Endothelial cell of umbilical vein (primary cell): ENCODE data around the gene PLPP7. TPM values are rescaled to one million over a fixed set of nuclear protein-coding genes. Genes with fewer than 3 reads are reported as not detected.

ENCODE experiments used
- BruUV-seq: library from RNA; stranded (reverse); fragments of 400-500 nt; replicated peaks from 2 replicates; lab custom pipeline; 2021; lab: Mats Ljungman, UMichigan
- CTCF ChIA-PET: fragments of 300-600, 350-600 bp; sonication (Branson Sonifier 250); formaldehyde crosslinking; loops from one replicate; lab custom pipeline; 2021; ENCODE audit warnings: antibody characterized with exemption, inconsistent platforms; lab: Charles Lee
- POLR2A ChIA-PET: fragments of 300-600, 350-600 bp; sonication (Branson Sonifier 250); formaldehyde crosslinking; loops from one replicate; lab custom pipeline; 2021; ENCODE audit warnings: antibody characterized with exemption, inconsistent platforms; lab: Charles Lee
- DNase-seq: peaks from one replicate; pipeline ENCODE4 v3.0.0-alpha.2; 2011; ENCODE audit warnings: low read depth, low spot score
- FAIRE-seq: peaks from 2 replicates; lab custom pipeline; 2011; peaks lifted over from hg19 to GRCh38; lab: Jason Lieb, UNC
- H2AFZ ChIP-seq: 2 replicates; pipeline ENCODE4 v1.6.0; 2012; ENCODE audit warnings: low read depth, low read length, control low read depth, inconsistent platforms
- H3K27ac ChIP-seq: 2 replicates; pipeline ENCODE4 v1.5.1; 2011; ENCODE audit warnings: low read depth, mild to moderate bottlenecking, control low read depth, low read length, moderate library complexity; ENCODE audit not compliant: insufficient read depth
- H3K27me3 ChIP-seq, 2 experiments: 2 replicates each; pipeline versions ENCODE4 v1.6.0 to v1.6.1; 2011; ENCODE audit warnings: low read length in 2 of 2, mixed read lengths in 1 of 2; ENCODE audit not compliant: control insufficient read depth in 2 of 2, insufficient read depth in 2 of 2
- H3K36me3 ChIP-seq, 2 experiments: 2 replicates in 1 of 2; 3 replicates in 1 of 2; pipeline ENCODE4 v1.5.1; 2011; ENCODE audit warnings: low read length in 2 of 2, mild to moderate bottlenecking in 1 of 2, moderate library complexity in 1 of 2; ENCODE audit not compliant: control insufficient read depth in 2 of 2, insufficient read depth in 2 of 2; ENCODE audit errors: extremely low read depth in 1 of 2
- H3K4me1 ChIP-seq: 3 replicates; pipeline ENCODE4 v1.5.1; 2011; ENCODE audit warnings: mild to moderate bottlenecking, low read length; ENCODE audit not compliant: control insufficient read depth, insufficient read depth; ENCODE audit errors: extremely low read depth
- H3K4me2 ChIP-seq: 2 replicates; pipeline ENCODE4 v1.6.1; 2011; ENCODE audit warnings: low read length, control low read depth, mixed read lengths; ENCODE audit not compliant: insufficient read depth
- H3K4me3 ChIP-seq, 3 experiments: fragments of 200-600 bp in 1 of 3; sonication (generic), shearing (Covaris generic) in 1 of 3; replicated peaks in 1 of 3; 2 replicates each; pipeline ENCODE4 v1.5.1; 2011 to 2016; ENCODE audit warnings: control low read depth in 3 of 3, low read length in 3 of 3, mild to moderate bottlenecking in 2 of 3, inconsistent platforms in 1 of 3, low read depth in 1 of 3, moderate library complexity in 1 of 3; ENCODE audit not compliant: insufficient read depth in 1 of 3
- H3K79me2 ChIP-seq: 2 replicates; pipeline ENCODE4 v1.6.0; 2012; ENCODE audit warnings: low read length, inconsistent platforms; ENCODE audit not compliant: control insufficient read depth, insufficient read depth
- H3K9ac ChIP-seq: replicated peaks from 2 replicates; pipeline ENCODE3; 2011; ENCODE audit warnings: low read length, control low read depth; ENCODE audit not compliant: insufficient read depth; ENCODE audit errors: extremely low read depth
- H3K9me1 ChIP-seq: replicated peaks from 3 replicates; pipeline ENCODE4 v1.6.0; 2011; ENCODE audit warnings: mild to moderate bottlenecking, low read length; ENCODE audit not compliant: control insufficient read depth, insufficient read depth; ENCODE audit errors: extremely low read depth
- H3K9me3 ChIP-seq: replicated peaks from 2 replicates; pipeline ENCODE4 v1.5.1; 2012; ENCODE audit warnings: low read length, inconsistent platforms; ENCODE audit not compliant: control insufficient read depth, insufficient read depth
- H4K20me1 ChIP-seq: replicated peaks from 2 replicates; pipeline ENCODE3; 2011; ENCODE audit warnings: mild to moderate bottlenecking, low read length; ENCODE audit not compliant: control insufficient read depth, insufficient read depth; ENCODE audit errors: extremely low read depth
- EZH2 ChIP-seq: IDR thresholded peaks from 2 replicates; pipeline ENCODE4 v1.6.1; 2012; ENCODE audit warnings: borderline replicate concordance, low read depth, mild to moderate bottlenecking, moderate library complexity, low read length, inconsistent platforms; ENCODE audit not compliant: severe bottlenecking
- FOS ChIP-seq: IDR thresholded peaks from 2 replicates; pipeline ENCODE4 v1.6.1; 2011; ENCODE audit warnings: mild to moderate bottlenecking, low read length, moderate library complexity, borderline replicate concordance; ENCODE audit not compliant: insufficient read depth
- GATA2 ChIP-seq: IDR thresholded peaks from 2 replicates; pipeline ENCODE4 v1.7.0; 2011; ENCODE audit warnings: low read depth, mild to moderate bottlenecking, moderate library complexity, mixed read lengths, low read length; ENCODE audit not compliant: insufficient read length, insufficient read depth
- JUN ChIP-seq: IDR thresholded peaks from 2 replicates; pipeline ENCODE4 v1.6.1; 2011; ENCODE audit warnings: borderline replicate concordance, low read depth; ENCODE audit not compliant: insufficient read length, insufficient read depth
- POLR2A ChIP-seq: IDR thresholded peaks from 2 replicates; pipeline ENCODE4 v1.6.1; 2012; ENCODE audit warnings: low read depth, mild to moderate bottlenecking, control low read depth, low read length
- POLR2AphosphoS5 ChIP-seq: IDR thresholded peaks from 2 replicates; pipeline ENCODE4 v1.6.1; 2012; ENCODE audit warnings: low read depth, mild to moderate bottlenecking, control low read depth, low read length, moderate library complexity; ENCODE audit not compliant: insufficient read depth
- dilution Hi-C: fragments of 300-500 bp; cut with MboI; formaldehyde crosslinking; loops from one replicate; pipeline ENCODE4 v1.15.0; 2019; ENCODE audit warnings: low sequenced_read_pairs; ENCODE audit not compliant: extremely low pct_ligation_motif_present
- intact Hi-C: fragments of 100-400 bp; cut with micrococcal nuclease; formaldehyde crosslinking; loops from one replicate; pipeline ENCODE4 v1.10.0; 2022
- polyA plus RNA-seq, 4 experiments: library from polyadenylated mRNA; depleted of rRNA in 3 of 4; stranded (reverse) in 3 of 4; unstranded in 1 of 4; fragments of >200 nt; gene quantifications; 2 replicates each; pipeline versions ENCODE4 v1.2.1 to v1.2.3, GENCODE V29; 2011 to 2012; ENCODE audit warnings: missing spikeins in 1 of 4
- total RNA-seq: library from RNA; stranded (reverse); gene quantifications from 2 replicates; pipeline ENCODE4 v1.2.3, GENCODE V29; 2021

PLPP7 gene
- total and polyA plus RNA-seq, 2 donors (not counting 3 experiments of a cell fraction or from before 2014, with no cell fraction given), result 2.1 to 2.7 TPM

GRCh38 chr9:131280660-131281059 is 8.9 kb upstream of the PLPP7 start:
- DNase-seq (no peak), FAIRE-seq (no peak)
- Histone ChIP-seq H3K9ac (no peak overlapping the region), H3K36me3 (no peaks in the 10 kb centered on the region), H3K4me2 (no peak overlapping the region), H4K20me1 (no peaks in the 10 kb centered on the region), H3K4me3 (no peak overlapping the region), H3K9me1 (no peaks in the 10 kb centered on the region), H3K79me2 (peaks cover 7% of the 10 kb centered on the region), H3K27me3 (peaks cover 20 to 23% of the 10 kb centered on the region in 2 experiments), H2AFZ (no peak overlapping the region), H3K27ac (no peak overlapping the region), H3K9me3 (no peaks in the 10 kb centered on the region), H3K4me1 (peaks cover 4% of the 10 kb centered on the region)
- intact Hi-C loops, result no loop called here
- dilution Hi-C loops, result no loop called here
- POLR2A ChIA-PET, result no interaction called here
- CTCF ChIA-PET, result no interaction called here
- TF ChIP-seq EZH2 (no peak), FOS (no peak)
- no TSS peak for BruUV-seq

GRCh38 chr9:131281119-131281965 is 8.2 kb upstream of the PLPP7 start:
- intact Hi-C loops (no loop called here), dilution Hi-C loops (no loop called here)
- Histone ChIP-seq H3K36me3 (no peaks in the 10 kb centered on the region), H3K4me2 (no peak overlapping the region), H2AFZ (no peak overlapping the region), H3K9me1 (no peaks in the 10 kb centered on the region), H3K4me3 (no peak overlapping the region), H3K4me1 (no peaks in the 10 kb centered on the region), H3K9me3 (no peaks in the 10 kb centered on the region), H3K79me2 (peaks cover under 1% of the 10 kb centered on the region), H3K27ac (no peak overlapping the region), H4K20me1 (no peaks in the 10 kb centered on the region), H3K9ac (no peak overlapping the region), H3K27me3 (peaks cover 20 to 23% of the 10 kb centered on the region in 2 experiments)
- no peak for DNase-seq
- FAIRE-seq, result no peak
- CTCF ChIA-PET, result no interaction called here
- POLR2A ChIA-PET, result no interaction called here
- no TSS peak for BruUV-seq
- TF ChIP-seq GATA2 (no peak), POLR2A (no peak), JUN (no peak), FOS (no peak), EZH2 (no peak), POLR2AphosphoS5 (no peak)
